GM21381 (cell line): ENCODE results near the gene CEPT1.

Source experiments
- ATAC-seq: cut with Tn5 transposase; IDR thresholded peaks from one replicate; pipeline ENCODE4 v1.9.1; 2021; ENCODE audit warnings: mild to moderate bottlenecking, moderate library complexity; ENCODE audit not compliant: unreplicated experiment

Gene CEPT1

DNA sequence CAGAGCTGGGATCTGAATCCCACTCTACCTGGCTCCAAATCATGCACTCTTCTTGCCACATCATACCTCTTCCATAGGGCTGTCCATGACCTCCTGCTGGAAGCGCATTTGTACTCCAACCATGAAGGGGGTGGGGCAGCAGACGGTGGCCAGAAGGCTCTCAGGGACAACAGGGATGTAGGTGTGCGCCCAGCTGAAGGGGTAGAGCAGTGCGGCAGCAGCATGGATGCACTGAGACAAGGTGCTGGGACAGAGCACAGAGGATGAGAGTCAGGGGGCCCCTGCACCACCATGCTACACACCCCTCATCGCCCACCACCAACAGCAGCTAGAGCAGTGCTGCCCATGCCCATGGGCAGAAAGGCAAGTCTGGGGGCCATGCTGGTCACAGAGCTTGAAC, 52.1 kb downstream of the CEPT1 start:
- no peak for ATAC-seq

DNA sequence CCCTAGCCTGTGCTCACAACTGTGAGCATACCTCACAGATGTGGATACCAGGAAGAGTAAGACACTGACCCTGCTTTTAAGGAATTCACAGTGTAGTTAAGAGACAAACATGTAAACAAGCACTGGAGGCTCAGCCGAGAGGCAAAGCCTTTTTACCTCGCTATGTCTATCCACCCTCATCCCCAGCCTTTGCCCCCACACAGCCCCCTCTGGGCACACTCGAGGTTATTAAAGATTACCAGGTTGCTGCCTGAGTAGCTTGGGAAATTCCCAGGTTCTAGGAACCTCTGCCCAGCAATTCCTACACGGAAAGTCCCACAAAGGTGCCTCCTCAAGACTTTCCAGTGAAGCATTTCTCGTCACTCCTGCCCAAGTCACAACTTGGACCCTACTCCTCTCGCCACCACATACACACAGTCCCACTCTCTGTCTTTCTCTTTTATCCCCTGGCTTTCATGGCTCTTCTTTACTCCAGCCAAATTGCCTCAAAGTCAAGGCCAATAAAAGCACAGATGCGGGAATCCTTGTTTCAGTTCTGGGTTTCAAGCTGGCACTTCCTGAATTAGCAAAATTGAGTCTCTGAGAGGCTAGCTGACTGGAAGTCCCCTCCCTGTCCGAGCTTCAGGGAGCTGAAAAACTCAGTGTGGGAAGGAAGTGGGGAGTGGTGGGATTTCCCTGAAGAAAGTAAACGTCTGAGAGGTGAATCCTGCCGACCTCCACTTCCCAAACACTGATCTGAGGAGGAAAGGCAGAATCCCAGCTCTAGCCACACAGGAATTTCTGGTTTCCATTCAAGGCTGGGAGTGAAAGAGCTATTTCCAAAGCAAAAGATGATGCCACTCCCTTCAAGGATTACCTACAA, 52.9 kb downstream of the CEPT1 start:
- no peak for ATAC-seq

DNA sequence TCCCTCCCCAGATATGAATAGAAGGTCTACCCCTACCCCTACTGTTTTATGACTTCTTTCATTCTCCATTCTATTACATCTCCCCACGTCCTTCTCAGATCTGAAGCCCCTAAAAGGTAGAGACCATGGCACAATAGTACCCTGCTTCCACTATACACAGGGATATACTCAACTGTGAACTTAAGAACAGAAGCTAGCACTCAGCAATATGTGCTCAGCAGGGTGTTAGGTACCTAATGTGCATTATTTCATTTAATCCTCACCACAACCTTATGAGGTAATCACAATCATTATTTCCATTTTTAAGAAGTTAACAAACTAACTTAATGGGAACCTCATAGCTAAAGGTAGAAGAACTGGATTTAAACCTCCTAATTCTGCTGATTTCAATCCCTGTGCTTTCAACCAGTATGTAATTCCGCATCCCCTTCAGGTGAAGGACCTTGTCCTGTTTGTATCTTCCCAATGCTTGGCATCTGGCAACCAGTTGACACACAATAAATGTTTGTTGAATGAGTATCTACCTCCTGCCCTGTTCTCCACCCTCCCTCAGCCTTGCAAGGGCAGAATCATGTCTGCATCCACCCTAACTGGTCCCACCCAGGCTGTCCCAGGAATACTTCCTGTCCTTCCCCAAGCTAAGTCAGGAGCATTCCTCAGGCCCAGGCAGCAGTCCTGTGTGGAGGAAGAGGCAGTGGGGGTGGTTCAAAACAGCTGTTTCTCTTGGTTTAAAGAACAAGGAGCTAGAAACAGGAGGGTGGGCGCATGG, 53.9 kb downstream of the CEPT1 start:
- no peak for ATAC-seq

DNA sequence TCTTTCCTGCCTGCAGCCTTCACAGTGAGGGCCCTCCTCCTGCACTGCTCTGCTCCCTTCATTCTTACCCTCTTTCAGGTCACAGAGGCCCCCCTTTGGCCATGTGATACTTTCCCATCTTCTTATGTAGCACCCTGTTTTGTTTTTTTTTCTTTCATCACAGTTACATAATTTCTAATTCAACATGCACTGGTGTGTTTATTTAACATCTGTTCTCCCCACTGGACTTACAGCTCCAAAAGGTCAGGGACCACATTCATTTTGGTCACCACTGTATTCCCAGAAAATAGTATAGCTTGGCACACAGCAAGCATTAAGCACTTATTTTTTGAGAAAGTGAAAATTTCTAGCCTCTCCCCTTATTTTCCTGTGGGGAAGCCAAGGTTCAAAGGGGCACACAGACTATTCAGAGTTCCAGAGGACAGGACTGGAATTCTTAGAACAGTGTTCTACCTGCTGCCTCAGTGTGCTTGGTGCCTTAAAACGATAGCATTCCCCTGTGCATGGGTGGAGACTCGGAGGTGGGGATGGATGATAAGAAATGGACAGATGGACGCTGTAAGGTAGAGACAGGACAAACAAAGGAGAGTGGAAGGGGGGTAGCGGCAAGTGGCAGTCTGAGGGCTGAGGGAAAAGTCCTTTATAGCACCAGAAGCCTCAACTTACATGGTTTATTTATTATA, 55.1 kb downstream of the CEPT1 start:
- no peak for ATAC-seq

DNA sequence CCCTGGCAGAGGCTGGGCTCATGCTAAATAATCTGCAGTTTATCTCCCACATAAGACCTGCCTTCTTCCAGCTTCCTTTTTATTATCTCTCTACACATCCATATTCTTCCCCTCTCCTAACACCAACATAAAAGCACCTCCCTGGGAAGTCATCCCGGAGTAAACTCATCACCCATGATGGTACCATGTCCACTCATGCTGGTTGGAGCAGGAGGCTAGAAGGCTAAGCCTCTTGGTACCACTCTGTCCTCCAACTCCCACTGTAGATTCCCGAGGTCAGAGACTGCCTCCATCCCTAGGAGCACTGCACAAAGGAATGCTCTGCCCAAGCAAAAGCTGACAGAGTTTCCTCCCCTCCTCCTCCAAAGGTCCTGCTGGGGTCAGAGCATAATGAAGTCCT, 56.2 kb downstream of the CEPT1 start:
- no peak for ATAC-seq

DNA sequence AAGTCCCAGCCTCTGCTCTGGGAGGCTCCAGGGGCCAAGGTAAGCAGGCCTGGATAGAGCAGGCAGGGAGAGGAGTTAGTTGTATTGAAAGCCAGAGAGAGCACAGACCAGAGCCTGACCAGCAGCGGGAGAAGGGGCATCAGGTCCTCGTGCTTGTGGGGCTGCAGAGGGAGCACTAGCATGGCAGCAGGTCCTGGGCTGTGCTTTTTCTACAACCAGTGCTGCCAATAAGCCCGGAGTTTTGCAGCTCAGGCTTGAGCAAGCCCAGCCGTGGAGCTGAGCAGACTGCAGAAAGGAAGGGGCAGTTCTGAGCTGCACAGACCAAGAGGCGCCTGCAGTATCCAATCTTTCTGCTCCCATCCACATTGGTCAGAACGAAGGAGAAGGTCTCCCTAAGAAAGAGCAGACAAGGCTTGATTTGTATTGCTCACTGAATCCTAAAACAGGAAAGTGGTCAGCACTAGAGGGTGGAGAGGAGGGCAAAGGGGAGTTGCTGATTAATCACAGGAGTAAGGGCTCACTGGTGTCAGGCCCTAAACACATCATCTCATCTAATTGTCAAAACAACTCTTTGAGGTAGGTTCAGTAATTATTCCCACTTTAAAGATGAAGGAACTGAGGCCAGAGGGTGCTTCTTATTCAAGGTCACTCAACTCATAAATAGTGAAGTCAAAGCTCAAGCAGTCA, 57.7 kb downstream of the CEPT1 start:
- ATAC-seq = no peak

DNA sequence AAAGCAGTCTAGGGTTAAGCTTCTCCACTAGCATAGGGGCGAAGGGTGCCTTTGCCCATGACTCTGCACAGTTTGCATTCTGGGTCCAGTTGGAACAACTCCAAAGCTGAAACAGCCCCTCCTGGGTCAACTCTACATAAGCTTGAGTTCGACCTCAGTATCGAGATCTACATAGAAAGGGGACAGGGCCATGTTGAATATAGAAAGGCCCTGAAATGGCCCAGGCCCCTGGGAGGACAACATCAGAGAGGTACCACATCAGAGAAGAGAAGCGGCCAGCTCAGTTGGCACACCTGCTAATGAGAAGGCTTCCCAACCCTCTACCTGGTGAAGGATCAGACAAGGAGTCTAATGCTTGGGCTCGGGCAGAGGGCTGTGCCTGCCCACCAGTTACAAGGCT, 58.8 kb downstream of the CEPT1 start:
- no peak for ATAC-seq

DNA sequence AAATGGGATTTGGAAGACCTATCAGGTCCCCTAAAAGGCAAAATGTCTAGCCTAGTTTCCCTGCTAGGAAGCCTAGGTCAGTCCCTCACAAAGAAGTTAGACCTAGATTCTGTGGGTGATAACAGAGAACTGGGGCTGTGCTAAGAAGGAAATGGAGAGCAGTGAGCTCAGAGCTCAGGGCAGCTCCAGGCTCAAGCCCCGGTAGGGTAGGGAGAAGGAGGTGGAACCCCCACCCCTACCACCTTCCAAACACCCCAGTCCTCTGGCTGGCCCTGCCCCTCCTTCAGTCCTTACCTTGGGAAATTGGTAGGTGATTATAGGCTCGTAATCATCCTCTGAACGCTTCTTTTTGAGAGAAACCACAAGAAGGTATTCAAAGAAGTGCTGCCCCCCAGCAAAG, 59.3 kb downstream of the CEPT1 start:
- no peak for ATAC-seq

DNA sequence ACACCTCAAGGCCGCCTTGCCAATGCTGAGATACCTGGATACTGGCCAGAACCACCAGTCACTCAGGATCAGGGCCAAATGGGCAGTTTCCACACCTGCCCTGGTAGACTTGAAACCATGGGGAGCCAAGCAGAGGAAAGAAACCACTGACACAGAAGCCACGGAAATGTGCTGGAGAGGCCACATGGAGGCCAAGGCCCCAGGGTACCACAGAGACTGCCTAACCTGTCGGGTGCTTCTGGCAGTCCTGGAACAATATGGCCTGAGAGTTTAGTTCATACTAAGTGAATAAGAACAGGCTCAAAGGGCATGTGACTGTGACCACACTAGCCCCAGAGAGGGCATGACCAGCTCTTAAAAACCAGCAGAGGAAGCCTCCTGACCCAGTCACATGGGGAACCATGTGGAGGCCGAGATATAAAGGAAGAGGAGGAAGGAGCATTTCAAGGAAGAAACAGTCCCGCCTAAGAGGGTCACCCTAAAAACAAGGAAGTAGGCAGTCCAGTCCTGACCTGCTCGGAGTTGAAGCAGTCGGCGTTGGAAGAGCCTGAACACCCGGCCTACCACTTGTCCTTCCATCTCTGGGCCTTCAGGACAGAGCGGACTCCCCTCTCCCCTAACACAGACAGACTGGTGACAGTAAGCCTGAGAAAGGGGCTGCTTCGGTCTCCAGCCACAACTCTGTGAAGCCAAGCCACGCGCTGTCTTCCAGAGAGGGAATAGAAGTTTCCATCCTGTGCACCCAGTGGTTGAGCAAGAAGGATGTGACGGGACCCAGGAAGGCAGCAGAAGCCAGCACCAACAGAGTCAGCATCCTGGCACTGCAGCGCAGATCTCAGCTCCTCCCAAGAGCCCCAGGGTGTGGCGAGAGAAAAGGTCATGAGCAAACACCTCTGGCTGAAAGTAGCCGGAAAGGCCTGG, 60.1 kb downstream of the CEPT1 start, which contains the start of gene DENND2D:
Gene DENND2D, minus strand, starts transcription at position 766 of the 921 bp plus-strand sequence. Its CDS starts 187 bp downstream, at position 579.
- no peak for ATAC-seq

DNA sequence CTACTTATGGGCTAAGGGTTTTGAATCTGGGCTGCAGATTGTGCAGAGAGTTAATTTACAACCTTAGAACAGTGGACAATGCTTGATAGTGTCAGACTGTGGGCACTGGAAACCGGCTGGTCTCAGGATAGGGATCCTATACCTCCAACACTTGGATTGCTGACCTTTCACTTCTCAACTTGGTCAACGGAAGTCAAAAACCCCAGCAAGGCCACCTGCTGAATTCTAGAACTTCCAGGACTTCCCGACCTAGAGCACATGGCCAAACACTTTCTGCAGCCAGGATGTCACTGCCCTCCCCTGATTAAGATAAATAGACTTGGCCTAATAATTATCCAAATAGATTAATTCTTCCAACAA, 60.8 kb downstream of the CEPT1 start:
- ATAC-seq = no peak

DNA sequence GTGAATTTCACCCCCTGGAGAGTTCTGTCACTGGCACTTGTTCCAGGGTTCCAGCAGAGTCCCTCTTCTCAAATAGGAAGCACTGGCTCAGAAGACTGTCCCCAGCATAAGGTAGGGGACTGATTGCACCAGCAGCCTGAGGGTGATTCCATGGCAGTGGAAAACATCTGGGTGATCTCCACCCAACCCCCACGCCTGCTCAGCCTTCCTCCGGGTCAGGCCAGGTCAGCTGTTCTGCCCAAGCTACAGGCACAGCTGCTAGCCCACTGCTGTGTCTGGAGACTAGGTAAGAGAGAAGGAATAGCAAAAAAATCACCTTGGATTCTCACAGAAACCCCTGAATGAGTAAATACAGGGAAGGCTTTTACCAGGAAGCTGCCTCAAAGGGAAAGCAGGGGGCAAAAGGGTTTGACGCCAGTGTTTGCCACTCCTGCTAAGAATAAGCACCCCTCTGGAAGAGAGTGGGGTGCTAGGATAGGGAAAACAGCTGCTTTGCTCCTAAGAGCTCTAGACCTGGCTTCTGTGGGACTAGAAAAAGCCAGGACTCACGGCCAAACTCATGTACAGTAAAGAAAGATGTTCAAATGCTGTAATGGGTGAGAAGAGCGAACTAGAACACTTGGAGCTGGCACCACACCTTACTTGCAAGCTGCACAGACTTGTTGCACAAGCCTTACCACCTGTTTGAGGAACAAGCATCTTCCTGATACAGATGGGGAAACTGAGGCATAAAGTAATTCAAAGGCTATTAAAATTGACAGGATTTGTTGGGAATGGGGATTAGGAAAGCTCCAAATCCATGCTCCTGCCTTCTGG, 61.5 kb downstream of the CEPT1 start:
- ATAC-seq = no peak

DNA sequence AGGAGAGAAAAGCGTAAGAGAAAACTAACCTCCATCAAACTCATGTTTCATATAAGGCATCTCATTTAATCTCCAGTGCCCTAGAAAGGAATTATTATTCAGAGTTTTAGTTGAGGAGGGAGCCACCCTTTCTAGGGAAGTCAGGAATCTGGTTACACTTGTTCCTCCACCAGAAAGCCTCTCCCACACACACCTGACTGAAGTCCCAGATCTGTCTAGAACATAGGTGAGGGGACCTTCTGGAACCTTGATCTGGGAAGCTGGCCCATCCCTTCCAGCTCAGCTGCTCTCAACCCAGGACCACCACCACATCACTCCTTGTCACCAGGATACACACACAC, 62.3 kb downstream of the CEPT1 start:
- ATAC-seq = no peak

DNA sequence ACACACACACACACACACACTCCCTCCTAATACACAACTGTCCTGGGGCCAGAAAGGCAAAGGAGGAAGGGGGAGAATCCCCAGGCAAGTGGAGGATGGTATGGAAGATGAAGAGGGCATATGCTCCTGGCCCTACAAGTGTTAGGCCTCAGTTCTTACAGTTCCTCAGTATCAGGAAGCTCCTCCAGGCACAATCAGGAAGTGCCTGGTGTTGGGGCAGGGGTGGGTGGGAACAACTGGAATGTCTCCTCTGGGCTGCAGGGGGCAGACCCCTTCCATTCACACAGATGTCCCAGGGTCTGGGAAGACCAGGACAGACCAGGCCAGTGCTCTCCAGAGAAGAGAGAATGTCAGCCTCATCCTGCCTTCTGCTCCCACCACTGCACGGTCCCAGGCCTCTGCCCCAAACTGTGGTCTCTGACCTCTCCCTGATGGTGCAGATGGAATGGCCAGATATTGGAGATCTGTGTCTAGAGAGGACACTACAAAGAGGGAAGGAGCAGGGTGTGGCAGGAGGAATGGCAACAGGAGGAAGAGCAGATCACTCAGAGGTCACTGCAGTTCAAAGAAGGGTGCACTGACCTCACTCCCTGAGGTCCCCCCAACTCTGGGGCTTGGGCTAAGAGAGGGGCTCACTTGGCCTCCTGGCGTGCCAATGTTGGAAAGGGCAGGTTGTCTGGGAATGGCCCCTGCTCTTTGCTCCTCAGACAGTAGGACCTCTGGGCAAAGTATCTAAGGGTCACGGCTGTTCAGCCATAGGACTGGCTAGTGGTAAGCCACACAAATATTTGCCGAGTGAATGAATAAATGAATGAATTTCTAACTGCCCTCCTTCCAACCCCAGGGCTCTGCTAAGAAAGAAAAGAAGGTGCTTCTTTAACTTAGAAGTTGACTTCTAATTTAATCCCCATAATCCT, 62.9 kb downstream of the CEPT1 start:
- ATAC-seq = no peak

DNA sequence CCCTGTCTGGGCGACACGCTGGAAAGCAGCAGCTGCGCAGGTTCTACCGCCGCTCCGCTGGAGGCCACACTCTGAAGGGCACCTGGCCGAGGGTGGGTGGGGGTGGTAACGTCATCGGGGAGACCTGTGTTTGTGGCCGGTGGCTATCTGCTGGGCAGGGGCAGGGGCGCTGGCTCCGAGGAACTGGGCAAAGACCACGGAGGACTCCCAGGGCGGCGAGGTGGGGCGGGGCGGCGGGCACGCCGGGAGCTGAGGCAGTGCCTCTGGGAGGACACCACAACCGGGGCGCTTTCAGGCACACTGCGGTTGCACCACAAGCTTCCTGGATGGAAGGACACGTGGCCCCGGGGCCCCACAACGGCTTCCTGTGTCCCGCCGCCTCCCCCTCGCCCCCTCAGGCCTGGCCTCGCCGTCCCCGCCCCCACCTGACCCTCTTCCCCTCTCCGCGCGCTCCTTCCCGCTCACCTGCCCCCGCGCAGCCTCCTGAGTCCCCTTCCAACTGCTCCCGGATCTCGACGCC, 63.7 kb downstream of the CEPT1 start:
- peak; percentile 51 for ATAC-seq

DNA sequence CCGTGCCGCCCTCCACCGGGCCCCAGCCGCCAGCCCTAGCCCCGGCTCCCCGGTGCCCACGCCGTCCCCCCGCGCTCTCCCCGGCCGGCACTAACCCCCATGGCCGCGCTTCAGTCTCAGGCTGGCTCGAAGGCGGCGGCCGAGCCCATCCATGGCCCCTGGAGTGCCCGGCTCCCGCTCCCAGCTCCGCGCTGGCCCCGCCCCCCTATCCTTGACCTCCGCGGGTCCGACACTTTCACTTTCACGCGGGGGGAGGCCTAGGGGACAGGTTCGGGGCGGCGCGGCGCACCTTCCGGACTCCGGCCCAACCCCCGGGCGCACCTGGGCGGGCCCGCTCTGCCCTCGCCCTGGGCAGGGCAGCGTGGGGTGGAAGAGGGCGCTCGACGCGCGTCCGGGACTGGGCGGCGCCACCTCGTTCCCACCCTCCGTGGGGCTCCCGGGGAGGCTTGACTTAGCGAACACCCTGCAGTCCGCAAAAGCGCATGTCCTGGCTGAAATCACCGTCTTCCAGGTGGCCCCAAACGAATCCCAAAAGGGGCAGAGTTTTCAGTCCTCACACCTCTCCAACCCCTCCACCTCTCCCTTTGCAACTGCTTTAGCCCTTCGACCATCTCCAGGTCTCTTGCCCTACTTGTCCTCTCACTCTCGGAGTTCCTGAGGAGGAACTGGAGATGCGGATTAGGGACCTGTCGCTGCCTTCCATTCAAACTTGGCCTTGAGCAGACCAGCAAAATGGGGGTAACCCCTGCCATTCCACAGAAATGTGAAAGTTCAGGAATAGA, 64.4 kb downstream of the CEPT1 start:
- peak; percentile 68 for ATAC-seq

DNA sequence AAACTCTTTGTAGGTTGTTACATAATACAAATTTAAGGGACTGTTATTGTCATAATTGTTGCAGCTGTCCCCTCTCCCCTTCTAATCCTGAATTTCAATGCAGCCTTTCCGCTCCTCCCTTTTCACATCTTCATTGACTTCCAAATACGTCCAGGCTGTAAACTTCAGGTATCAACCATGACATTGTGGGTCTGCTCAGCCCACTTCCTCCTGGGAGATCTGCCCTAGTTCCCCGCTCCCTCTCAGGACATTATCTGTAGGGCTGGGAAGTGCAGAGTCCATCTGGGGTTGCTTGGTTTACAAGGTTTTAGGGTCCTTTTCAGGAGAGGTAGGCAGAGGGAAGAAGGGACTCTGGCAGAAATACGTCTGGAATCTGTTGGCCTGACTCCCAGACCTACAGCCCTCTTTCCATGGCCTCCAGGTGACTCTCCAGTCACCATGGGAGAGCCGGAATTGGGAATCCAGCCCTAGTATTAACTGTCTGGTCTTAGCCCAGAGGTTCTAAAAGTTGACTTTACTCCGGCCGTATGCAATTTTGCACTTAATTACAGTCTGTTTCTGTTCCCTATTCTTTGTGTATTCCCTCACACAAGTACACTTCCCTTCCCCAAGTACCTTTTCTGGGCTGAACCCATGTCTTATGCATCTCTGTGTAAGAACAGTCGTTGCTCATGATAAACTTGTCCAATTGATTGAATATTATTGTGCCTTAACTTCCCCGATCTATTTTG, 65.1 kb downstream of the CEPT1 start:
- ATAC-seq = no peak

DNA sequence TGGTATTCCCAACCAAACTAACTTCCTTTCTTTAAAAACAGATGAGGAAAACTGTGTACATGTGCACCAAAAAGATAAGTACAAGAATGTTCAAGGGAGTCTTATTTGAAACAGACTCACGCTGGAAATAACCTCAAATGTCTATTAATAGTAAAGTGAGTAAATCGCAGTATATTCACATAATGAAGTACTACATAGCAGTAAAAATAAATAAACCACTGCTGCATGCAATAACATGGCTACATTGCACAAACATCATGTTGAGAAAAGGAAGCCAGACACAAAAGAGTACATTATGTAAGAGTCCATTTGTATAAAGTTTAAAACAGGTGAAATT, 65.7 kb downstream of the CEPT1 start:
- no peak for ATAC-seq
